ENCODE measurements around the gene CCL22. TPM values are rescaled to one million over a fixed set of nuclear protein-coding genes. Genes with fewer than 3 reads are reported as not detected.

The CCL22 gene
- total and polyA plus RNA-seq, 2 donors (not counting 3 experiments of a cell fraction or from before 2014, with no cell fraction given): not detected

DNA sequence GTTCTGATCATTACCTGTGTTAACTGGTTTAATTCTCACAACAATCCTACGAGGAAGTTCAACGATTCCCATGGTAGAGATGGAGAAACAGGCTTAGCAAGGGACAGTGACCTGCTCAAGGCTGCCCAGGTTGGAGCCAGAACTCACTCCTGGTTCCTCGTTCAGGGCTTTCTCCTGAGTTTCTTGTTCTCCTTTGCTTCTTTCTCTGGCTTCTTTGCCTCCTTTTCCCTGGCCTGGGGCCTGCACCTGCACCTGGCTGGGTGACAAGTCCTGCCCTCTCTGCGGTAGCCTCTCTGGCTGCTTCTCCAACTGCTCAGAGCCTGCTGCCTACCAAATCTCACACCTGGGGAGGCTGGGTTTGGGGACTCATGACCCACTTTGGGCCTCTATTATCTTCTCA lies 2.8 kb downstream of the CCL22 start:
- no TSS peak for BruUV-seq (replicated peaks)
- DNase-seq (ENCODE audit: low read depth, low spot score): no peak
- dilution Hi-C loops (cut with MboI; ENCODE audit: extremely low pct_ligation_motif_present, low sequenced_read_pairs): no loop called here
- H3K4me3 ChIP-seq (replicated peaks in 1 of 3; ENCODE audit: insufficient read depth in 1 of 3, low read depth in 1 of 3, low read length in 3 of 3): no peak overlapping the region
- TF ChIP-seq GATA2 (IDR thresholded peaks at IDR 0.05; ENCODE audit: insufficient read depth, insufficient read length, low read depth, low read length): no peak
- no peak for TF ChIP-seq MYC (IDR thresholded peaks at IDR 0.05; ENCODE audit: low read depth, low read length)
- TF ChIP-seq EZH2 (IDR thresholded peaks at IDR 0.05; ENCODE audit: borderline replicate concordance, low read depth, low read length, severe bottlenecking): no peak
- TF ChIP-seq, protein P1, sequence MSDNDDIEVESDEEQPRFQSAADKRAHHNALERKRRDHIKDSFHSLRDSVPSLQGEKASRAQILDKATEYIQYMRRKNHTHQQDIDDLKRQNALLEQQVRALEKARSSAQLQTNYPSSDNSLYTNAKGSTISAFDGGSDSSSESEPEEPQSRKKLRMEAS (IDR thresholded peaks at IDR 0.05; ENCODE audit: insufficient read depth, insufficient read length): no peak
- TF ChIP-seq POLR2A (IDR thresholded peaks at IDR 0.05; ENCODE audit: low read depth, low read length): no peak
- TF ChIP-seq FOS (IDR thresholded peaks at IDR 0.05; ENCODE audit: borderline replicate concordance, insufficient read depth, low read length): no peak
- TF ChIP-seq, protein P2, sequence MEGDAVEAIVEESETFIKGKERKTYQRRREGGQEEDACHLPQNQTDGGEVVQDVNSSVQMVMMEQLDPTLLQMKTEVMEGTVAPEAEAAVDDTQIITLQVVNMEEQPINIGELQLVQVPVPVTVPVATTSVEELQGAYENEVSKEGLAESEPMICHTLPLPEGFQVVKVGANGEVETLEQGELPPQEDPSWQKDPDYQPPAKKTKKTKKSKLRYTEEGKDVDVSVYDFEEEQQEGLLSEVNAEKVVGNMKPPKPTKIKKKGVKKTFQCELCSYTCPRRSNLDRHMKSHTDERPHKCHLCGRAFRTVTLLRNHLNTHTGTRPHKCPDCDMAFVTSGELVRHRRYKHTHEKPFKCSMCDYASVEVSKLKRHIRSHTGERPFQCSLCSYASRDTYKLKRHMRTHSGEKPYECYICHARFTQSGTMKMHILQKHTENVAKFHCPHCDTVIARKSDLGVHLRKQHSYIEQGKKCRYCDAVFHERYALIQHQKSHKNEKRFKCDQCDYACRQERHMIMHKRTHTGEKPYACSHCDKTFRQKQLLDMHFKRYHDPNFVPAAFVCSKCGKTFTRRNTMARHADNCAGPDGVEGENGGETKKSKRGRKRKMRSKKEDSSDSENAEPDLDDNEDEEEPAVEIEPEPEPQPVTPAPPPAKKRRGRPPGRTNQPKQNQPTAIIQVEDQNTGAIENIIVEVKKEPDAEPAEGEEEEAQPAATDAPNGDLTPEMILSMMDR (IDR thresholded peaks at IDR 0.05; ENCODE audit: extremely low read depth in 1 of 2, insufficient read depth in 1 of 2, low read depth in 1 of 2, low read length in 2 of 2): no peak
- no peak for TF ChIP-seq POLR2AphosphoS5 (IDR thresholded peaks at IDR 0.05; ENCODE audit: insufficient read depth, low read depth, low read length)
- TF ChIP-seq JUN (IDR thresholded peaks at IDR 0.05; ENCODE audit: borderline replicate concordance, insufficient read depth, insufficient read length, low read depth): no peak
- no peaks in the 10 kb centered on the region for H4K20me1 ChIP-seq (replicated peaks; ENCODE audit: control insufficient read depth, extremely low read depth, insufficient read depth, low read length)
- no peaks in the 10 kb centered on the region for H3K36me3 ChIP-seq (ENCODE audit: control insufficient read depth in 2 of 2, extremely low read depth in 1 of 2, insufficient read depth in 2 of 2, low read length in 2 of 2)
- no peaks in the 10 kb centered on the region for H3K9me3 ChIP-seq (replicated peaks; ENCODE audit: control insufficient read depth, insufficient read depth, low read length)
- no peak overlapping the region for H3K4me2 ChIP-seq (ENCODE audit: insufficient read depth, low read length)
- no peak overlapping the region for H3K9ac ChIP-seq (replicated peaks; ENCODE audit: extremely low read depth, insufficient read depth, low read length)
- H3K79me2 ChIP-seq (ENCODE audit: control insufficient read depth, insufficient read depth, low read length): no peaks in the 10 kb centered on the region
- intact Hi-C loops (cut with micrococcal nuclease): no loop called here
- peaks cover 3% of the 10 kb centered on the region for H3K4me1 ChIP-seq (ENCODE audit: control insufficient read depth, extremely low read depth, insufficient read depth, low read length)
- no peak for FAIRE-seq
- CTCF ChIA-PET: interaction anchor here (0.7 to 2.5 kb wide), 2 partner anchors 10 to 778 kb away, joined by 3 to 7 read pairs; partner anchors contain the start of gene CX3CL1
- no peaks in the 10 kb centered on the region for H3K9me1 ChIP-seq (replicated peaks; ENCODE audit: control insufficient read depth, extremely low read depth, insufficient read depth, low read length)
- POLR2A ChIA-PET: no interaction called here
- H2AFZ ChIP-seq (ENCODE audit: low read depth, low read length): no peak overlapping the region
- H3K27me3 ChIP-seq (ENCODE audit: control insufficient read depth in 2 of 2, insufficient read depth in 2 of 2, low read length in 2 of 2): peaks cover 0 to 1% of the 10 kb centered on the region in 2 experiments
- no peak overlapping the region for H3K27ac ChIP-seq (ENCODE audit: insufficient read depth, low read depth, low read length)
